NOMO-1 (cell line): ENCODE data around the gene STRADB.
"Not testable (repeated sequence)": the region's sequence is repeated elsewhere in the genome, so short reads cannot be mapped to it uniquely, and the experiment has no call there.

Experiments used
- DNase-seq, 2 experiments: peaks; one replicate each; lab custom pipeline; 2025; ENCODE audit not compliant: unreplicated experiment in 2 of 2; lab: John Stamatoyannopoulos, UW

The STRADB gene

GRCh38 chr2:201466050-201466675 is 14.6 kb downstream of the STRADB start:
- no peak for DNase-seq

- no peak for DNase-seq
Observed at GRCh38 chr2:201467666-201468065, 16.1 kb downstream of the STRADB start.

DNA sequence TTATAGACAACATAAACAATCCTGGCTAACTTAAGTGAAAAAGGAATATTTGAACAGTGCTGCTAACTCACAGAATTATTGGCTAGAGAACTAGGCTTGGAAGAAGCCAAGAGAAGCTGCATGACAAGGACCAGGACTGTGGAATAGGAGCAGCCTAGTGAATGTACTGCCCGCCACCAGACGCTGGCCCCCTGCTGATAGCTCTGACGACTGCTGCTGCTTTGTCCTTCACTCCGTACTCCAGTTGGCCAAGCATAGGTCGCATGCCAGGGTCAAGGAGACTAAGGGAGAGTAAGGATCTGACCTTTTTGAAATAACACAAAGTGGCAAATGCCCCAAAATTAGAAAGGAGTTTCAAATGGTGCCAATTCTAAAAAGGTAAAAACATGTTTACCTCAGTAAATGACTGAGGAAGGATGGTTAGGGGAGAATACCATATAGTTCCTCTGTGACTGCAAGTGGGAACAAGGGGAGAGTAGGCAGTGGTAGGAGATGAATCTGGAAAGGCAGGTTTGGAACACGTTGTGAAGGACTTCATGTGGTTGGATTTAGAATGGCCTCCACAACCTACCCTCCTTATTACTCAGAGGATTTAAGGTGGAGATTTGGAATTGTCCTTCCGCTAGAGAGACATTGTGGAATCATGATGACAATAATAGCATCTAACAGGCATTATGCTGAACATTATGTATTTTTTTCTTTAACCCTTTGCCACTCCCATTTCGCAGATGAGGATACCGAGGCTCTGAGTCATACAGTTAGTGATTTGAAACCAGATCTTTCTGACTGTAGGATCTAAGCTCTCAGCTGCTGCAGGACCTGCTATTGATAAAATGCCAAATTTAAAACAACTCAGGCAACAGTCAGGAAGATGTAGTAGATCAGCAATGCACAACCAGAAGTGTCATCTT is 19.5 kb downstream of the STRADB start:
- DNase-seq, result no peak

DNA sequence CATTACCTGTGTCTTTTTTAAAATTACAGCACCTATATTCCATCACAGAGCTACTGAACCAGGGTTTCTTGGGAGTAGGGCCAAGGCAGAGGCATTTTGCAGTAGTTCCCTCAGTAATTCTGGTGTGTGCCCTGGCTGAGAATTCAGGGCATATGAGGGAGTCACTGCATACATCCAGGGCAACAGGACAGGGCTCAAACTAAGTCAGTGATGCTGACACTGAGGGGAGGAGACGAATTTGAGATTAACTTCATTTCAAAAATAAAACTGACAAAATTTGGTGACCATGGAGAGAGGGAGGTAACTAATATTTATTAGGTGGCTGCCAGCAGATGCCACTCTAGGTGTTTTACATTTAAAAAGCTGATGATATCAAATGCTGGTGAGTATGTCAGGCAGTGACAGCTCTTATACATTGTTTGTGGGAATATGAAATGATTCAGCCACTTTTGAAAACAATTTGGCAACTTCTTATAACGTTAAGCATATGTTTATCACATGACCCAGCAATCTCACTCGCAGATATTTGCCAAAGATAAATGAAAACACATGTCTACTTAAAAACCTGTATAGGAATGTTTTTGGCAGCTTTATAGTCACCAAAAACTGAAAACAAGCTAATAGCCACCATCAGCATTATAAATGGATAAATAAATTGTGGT is 20.3 kb downstream of the STRADB start:
- DNase-seq, result no peak

- DNase-seq, result no peak
Observed at GRCh38 chr2:201472411-201472810, 20.9 kb downstream of the STRADB start.

DNA sequence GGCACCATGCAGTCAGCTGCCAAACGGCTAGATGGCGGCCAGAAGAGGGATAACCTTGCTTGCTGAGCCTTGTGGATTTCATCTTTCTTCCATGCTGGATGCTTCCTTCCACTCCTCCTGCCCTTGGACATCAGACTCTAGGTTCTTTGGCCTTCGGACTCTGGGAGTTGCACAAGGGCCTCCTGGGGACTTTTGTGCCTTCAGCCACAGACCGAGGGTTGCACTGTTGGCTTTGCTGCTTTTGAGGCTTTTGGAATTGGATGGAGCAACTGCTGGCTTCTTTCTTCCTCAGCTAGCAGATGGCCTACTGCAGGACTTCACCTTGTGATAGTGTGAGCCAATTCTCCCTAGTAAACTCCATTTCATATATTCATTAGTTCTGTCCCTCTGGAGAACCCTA is 31.0 kb downstream of the STRADB start:
- no peak for DNase-seq

DNA sequence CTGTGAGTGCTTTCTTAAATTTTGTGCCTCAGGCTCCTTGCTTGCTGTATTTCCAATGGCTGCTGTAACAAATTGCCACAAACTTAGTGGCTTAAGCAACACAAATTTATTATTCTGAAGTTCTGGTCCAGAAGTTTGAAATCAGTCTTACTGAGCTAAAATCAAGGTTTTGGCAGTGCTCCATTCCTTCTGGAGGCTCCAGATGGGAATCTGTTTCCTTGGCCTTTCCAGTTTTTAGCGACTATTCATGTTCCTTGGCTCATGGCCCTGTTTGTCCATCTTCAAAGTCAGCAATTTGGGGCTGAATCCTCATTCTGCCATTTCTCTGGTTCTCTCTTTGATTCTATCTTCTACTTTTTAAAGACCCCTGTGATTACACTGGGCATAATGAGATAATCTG is 31.8 kb downstream of the STRADB start:
- no peak for DNase-seq

GRCh38 chr2:201483758-201484157 is 32.2 kb downstream of the STRADB start:
- DNase-seq, result not testable (repeated sequence)

- no peak for DNase-seq
Observed at GRCh38 chr2:201484805-201485204, 33.3 kb downstream of the STRADB start.

DNA sequence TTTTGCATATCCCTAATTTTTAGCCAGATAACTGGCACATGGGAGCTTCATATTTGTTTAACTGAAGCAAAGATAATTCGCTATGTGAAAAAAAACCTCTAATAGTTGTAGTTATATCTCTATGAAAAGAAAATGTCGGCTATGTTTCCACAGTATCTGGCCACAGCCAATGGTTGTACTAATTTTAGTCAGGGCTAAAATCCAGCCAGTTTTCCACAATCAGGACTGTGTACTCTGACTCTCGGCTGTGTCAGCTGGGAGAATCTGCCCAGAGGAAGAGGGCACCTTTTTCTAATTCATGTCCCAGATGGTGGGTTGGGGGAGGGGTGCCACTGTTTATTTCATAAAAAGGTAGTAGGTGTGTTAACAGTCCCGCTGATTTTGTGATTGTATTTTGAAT is 38.8 kb downstream of the STRADB start:
- DNase-seq, result no peak

DNA sequence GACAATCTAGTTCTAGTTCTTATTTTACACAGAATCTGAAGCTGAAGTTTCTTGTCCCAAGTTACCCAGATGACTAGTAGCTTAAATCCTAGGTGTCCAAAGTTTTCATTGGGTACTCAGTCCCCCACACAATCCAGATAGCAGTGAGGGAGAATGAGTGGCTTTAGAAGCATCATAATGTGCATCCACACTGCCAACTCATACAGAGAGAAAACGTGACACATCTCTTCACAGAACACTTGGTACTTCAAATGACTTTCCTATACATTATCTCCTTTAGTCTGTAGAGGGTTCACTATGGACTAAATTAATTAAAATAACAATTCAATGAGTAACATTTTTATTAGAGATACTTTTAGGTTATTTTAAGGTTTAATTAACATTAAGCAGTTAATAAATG is 45.2 kb downstream of the STRADB start:
- DNase-seq, result no peak

GRCh38 chr2:201500534-201500933 is 49.0 kb downstream of the STRADB start:
- no peak for DNase-seq

GRCh38 chr2:201502713-201503112 is 51.2 kb downstream of the STRADB start:
- no peak for DNase-seq

DNA sequence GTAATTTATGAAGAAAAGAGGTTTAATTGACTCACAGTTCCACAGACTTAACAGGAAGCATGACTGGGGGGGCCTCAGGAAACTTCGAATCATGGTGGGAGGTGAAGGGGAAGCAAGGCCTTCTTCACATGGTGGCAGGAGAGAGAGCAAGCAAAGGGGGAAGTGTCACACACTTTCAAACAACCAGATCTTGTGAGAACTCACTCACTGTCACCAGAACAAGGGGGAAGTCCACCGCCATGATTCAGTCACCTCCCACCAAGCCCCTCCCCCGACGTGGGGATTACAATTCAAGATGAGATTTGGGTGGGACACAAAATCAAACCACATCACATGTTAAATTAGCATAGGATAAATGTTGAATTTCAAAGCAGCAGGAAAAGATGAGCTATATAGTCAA is 56.2 kb downstream of the STRADB start:
- no peak for DNase-seq

- DNase-seq, result no peak
Observed at GRCh38 chr2:201513271-201513670, 61.7 kb downstream of the STRADB start.

- no peak for DNase-seq
Observed at GRCh38 chr2:201515573-201516246, 64.2 kb downstream of the STRADB start.

DNA sequence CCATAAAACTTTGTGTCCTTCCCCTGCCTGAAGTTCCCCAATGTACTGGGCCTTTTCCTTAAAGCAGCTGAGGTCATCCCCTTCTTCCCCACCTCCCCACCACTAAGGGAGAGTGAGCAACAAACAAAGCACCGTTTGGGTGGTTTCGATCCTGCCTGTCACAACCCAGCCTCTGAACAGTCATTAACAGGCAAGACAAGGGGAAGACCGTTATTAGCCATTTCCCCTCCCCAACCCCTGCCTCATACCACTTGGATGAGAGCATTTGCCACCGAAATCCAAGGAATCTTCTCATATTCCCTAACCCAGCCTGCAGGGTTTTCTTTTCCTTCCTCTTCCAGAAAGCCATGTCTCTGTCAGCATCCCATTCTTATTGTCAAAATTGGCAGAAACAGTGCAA is 65.6 kb downstream of the STRADB start:
- DNase-seq, result no peak

GRCh38 chr2:201520201-201520600 is 68.7 kb downstream of the STRADB start:
- no peak for DNase-seq

GRCh38 chr2:201522965-201523364 is 71.4 kb downstream of the STRADB start:
- no peak for DNase-seq

- DNase-seq, result no peak
Observed at GRCh38 chr2:201523506-201523905, 72.0 kb downstream of the STRADB start.
